ENCODE data around the gene VAPA.

VAPA gene

GRCh38 chr18:9943311-9943710 is 29.5 kb downstream of the VAPA start:
- H3K4me3 ChIP-seq (ENCODE audit: low read depth, low read length), result no peak overlapping the region
- TF ChIP-seq CTCF (IDR thresholded peaks at IDR 0.05; ENCODE audit: borderline replicate concordance, insufficient read depth, low read depth, low read length), result no peak

GRCh38 chr18:9944805-9945204 is 31.0 kb downstream of the VAPA start:
- no peak overlapping the region for H3K4me3 ChIP-seq (ENCODE audit: low read depth, low read length)
- TF ChIP-seq CTCF (IDR thresholded peaks at IDR 0.05; ENCODE audit: borderline replicate concordance, insufficient read depth, low read depth, low read length), result no peak

GRCh38 chr18:9946831-9947230 is 33.0 kb downstream of the VAPA start:
- no peak overlapping the region for H3K4me3 ChIP-seq (ENCODE audit: low read depth, low read length)

GRCh38 chr18:9947248-9947647 is 33.4 kb downstream of the VAPA start:
- TF ChIP-seq CTCF (IDR thresholded peaks at IDR 0.05; ENCODE audit: borderline replicate concordance, insufficient read depth, low read depth, low read length), result no peak
- H3K4me3 ChIP-seq (ENCODE audit: low read depth, low read length), result no peak overlapping the region

More at GRCh38 chr18:9946831-9947230, 33.0 kb downstream of the VAPA start:
- TF ChIP-seq CTCF (IDR thresholded peaks at IDR 0.05; ENCODE audit: borderline replicate concordance, insufficient read depth, low read depth, low read length), result no peak

GRCh38 chr18:9949315-9949714 is 35.5 kb downstream of the VAPA start:
- no peak for TF ChIP-seq CTCF (IDR thresholded peaks at IDR 0.05; ENCODE audit: borderline replicate concordance, insufficient read depth, low read depth, low read length)
- H3K4me3 ChIP-seq (ENCODE audit: low read depth, low read length), result no peak overlapping the region

- no peak for TF ChIP-seq CTCF (IDR thresholded peaks at IDR 0.05; ENCODE audit: borderline replicate concordance, insufficient read depth, low read depth, low read length)
- H3K4me3 ChIP-seq (ENCODE audit: low read depth, low read length), result no peak overlapping the region
These were observed 36.0 kb downstream of the VAPA start for GRCh38 chr18:9949861-9950260.

- no peak overlapping the region for H3K4me3 ChIP-seq (ENCODE audit: low read depth, low read length)
- TF ChIP-seq CTCF (IDR thresholded peaks at IDR 0.05; ENCODE audit: borderline replicate concordance, insufficient read depth, low read depth, low read length), result no peak
These were observed 36.6 kb downstream of the VAPA start for GRCh38 chr18:9950289-9951016.
